ENCODE data around the gene SELENOT. TPM values are rescaled to one million over a fixed set of nuclear protein-coding genes. Genes with fewer than 3 reads are reported as not detected.
"Not testable (repeated sequence)": the region's sequence is repeated elsewhere in the genome, so short reads cannot be mapped to it uniquely, and the experiment has no call there.

SELENOT gene
- total RNA-seq, 2 donors from 2014 or later = 85.2 to 104 TPM

DNA sequence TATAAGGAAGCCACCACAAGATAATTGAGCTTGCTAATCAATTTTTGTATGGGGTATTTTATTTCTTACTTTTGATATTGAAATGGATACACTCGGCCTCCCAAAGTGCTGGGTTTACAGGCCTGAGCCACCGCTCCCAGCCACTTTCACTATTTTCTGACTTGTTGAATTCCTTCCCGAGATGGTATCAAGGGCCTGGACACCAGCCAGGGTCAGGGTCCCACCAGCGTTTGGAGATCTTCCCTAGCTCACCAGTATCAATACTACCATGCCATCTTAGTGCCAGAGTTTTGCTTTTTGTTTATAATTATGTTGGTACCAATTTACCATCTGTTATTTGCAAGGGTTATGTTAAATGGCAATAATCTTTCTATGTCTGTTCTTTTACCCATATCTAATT, 5.5 kb upstream of the SELENOT start:
- H3K4me3 Mint-ChIP-seq = no peak overlapping the region
- DNase-seq (no peak), ATAC-seq (no peak)
- no peaks in the 10 kb centered on the region for H3K36me3 Mint-ChIP-seq (ENCODE audit: low read depth)
- H3K4me1 Mint-ChIP-seq = peaks cover 20% of the 10 kb centered on the region
- no peaks in the 10 kb centered on the region for H3K9me3 ChIP-seq (ENCODE audit: control insufficient read depth, low read length, poor library complexity, severe bottlenecking)
- H3K27me3 Mint-ChIP-seq = no peaks in the 10 kb centered on the region
- no peak overlapping the region for H3K27ac Mint-ChIP-seq

DNA sequence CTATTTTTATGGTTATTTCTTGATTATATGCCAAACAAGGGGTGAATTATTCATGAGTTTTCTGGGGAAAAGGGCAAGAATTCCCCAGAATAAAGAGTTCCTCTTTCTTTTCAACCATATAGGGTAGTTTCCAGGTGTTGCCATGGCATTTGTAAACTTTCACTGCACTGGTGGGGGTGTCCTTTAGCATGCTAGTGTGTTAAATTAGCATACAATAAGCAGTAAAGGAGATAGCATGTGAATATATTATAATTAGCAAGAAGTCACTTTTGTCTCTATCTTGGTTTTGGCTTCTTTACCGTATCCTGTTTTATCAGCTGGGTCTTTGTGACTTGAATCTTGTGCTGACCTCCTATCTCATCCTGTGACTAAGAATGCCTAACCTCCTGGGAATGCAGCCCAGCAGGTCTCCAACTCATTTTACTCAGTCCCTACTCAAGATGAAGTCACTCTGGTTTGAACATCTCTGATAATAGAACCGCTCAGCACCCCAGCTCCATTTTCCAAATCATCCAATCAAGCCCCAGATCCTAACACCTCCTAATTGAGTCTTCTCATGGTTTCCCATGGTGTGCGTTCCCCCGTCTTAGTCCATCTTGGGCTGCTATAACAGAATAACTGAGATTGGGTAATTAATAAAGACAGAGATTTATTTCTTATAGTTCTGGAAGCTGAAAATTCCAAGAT, 3.4 kb upstream of the SELENOT start:
- peaks cover 4% of the 10 kb centered on the region for H3K36me3 Mint-ChIP-seq (ENCODE audit: low read depth)
- no peak for DNase-seq
- ATAC-seq = no peak
- no peak overlapping the region for H3K4me3 Mint-ChIP-seq
- H3K27me3 Mint-ChIP-seq = no peaks in the 10 kb centered on the region
- H3K27ac Mint-ChIP-seq = no peak overlapping the region
- no peaks in the 10 kb centered on the region for H3K9me3 ChIP-seq (ENCODE audit: control insufficient read depth, low read length, poor library complexity, severe bottlenecking)
- H3K4me1 Mint-ChIP-seq = peaks cover 30% of the 10 kb centered on the region

DNA sequence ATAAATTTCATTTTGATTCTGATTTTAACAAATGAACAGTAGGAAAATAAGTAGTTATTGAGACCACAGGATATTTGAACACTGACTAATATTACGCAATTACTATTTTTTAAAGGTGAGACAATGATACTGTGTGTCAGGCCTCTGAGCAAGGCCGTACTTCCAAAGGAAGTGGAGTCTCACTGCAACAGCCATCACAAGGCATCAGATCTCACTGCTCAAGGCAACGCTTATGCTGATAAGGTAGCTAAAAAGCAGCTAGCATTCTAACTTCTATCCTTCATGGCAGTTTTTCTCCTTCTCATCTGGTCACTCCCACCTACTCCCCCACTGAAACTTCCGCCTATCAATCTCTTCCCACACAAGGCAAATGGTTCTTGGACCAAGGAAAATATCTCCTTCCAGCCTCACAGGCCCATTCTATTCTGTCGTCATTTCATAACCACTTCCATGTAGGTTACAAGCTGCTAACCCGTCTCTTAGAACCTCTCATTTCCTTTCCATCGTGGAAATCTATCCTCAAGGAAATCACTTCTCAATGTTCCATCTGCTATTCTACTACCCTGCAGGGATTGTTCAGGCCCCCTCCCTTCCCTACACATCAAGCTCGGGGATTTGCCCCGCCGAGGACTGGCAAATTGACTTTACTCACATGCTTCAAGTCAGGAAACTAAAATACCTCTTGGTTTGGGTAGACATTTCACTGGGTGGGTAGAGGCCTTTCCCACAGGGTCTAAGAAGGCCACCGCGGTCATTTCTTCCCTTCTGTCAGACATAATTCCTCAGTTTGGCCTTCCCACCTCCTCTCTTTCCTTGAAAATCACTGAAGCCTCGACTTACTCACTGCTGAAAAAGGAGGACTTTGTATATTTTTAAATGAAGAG, 2.2 kb upstream of the SELENOT start:
- Mint-ChIP-seq H3K4me1 (peaks cover 34% of the 10 kb centered on the region), H3K4me3 (peak overlapping the region; percentile 31)
- H3K27ac Mint-ChIP-seq; H3K9me3 ChIP-seq (ENCODE audit: control insufficient read depth, low read length, poor library complexity, severe bottlenecking); H3K36me3 Mint-ChIP-seq (ENCODE audit: low read depth); DNase-seq; H3K27me3 Mint-ChIP-seq; ATAC-seq: not testable (repeated sequence)

DNA sequence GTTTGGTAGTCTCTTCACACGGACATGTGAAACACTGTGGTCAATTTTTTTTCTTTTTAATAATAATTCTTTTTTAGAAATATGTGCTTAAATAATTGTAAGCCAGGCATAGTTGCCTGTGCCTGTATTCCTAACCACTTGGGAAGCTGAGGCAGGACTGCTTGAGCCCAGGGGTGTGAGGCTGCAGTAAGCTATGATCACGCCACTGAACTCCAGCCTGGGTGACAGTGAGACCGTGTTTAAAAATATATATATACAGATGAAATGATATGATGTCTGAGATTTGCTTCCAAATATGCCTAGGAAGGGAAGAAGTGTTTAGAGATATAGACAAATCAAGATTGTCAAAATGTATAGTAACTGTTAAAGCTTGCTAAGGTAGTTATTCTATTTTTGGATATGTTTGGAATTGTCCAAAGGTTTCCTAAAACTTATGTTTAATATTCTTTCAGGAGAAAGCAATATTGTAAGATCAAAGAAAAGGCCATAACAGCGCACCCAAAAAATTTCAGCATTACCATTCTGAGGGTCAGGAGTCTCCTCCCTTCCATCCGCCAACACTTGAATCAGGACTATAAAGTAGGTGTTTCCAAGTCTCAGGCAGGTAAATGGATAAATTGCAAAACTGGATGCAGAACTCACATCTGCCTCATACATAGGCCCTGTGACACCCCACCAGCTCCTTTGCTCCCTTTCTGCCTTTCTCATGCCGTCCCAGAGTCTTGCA, 532 bp upstream of the SELENOT start:
- Mint-ChIP-seq H3K27ac (peak overlapping the region; percentile 100), H3K36me3 (ENCODE audit: low read depth) (peaks cover 4% of the 10 kb centered on the region), H3K4me1 (peaks cover 48% of the 10 kb centered on the region), H3K4me3 (peak overlapping the region; percentile 98), H3K27me3 (no peaks in the 10 kb centered on the region)
- DNase-seq (no peak), ATAC-seq (no peak)
- no peaks in the 10 kb centered on the region for H3K9me3 ChIP-seq (ENCODE audit: control insufficient read depth, low read length, poor library complexity, severe bottlenecking)

DNA sequence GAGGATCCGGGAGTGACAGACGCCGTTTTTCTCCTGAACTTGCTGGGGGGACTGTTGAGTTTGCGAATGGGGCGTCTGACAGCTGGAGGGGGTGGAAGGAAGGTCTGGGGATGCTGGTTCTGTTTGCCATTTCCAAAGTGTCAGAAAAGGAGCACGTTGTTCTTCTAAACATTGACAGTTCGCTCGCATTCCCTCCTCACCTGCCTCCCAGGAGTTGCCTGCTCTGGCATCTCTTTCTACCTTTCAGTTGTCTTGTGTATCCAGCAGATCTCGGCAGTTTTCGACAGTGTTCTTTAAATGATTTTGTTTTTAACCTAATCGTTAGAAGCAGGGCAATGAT, 829 bp downstream of the SELENOT start:
- ATAC-seq (no peak), DNase-seq (no peak)
- H3K27ac Mint-ChIP-seq = peak overlapping the region; percentile 100
- peaks cover 7% of the 10 kb centered on the region for H3K36me3 Mint-ChIP-seq (ENCODE audit: low read depth)
- H3K9me3 ChIP-seq (ENCODE audit: control insufficient read depth, low read length, poor library complexity, severe bottlenecking) = no peaks in the 10 kb centered on the region
- H3K4me3 Mint-ChIP-seq = peak overlapping the region; percentile 98
- no peaks in the 10 kb centered on the region for H3K27me3 Mint-ChIP-seq
- peaks cover 59% of the 10 kb centered on the region for H3K4me1 Mint-ChIP-seq

DNA sequence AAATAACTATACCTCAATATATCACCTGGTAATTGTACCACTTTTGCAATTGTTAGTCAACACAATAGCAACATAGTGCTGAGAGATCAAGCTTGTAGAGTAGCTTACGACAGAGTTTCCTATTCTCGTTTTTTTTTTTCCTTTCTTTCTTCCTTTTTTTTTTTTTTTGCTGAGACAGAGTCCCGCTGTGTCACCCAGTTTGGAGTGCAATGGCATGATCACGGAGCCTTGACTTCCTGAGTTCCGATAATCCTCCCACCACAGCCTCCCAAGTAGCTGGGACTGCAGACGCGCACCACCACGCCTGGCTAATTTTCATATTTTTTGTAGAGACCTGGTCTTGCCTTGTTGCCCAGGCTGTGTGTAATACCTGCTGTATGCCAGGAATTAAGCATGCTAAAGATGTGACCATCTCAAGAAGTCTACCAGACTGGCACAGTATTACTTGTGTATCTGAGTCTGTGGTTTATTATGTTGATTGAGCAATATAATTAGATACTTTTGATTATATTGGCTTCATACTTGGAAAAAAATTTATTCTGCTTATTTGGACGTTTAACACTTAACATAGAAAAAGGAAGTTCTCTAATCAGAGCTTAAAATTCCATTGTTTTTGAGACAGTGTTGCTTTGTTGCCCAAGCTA, 3.0 kb downstream of the SELENOT start:
- peak overlapping the region; percentile 86 for H3K4me3 Mint-ChIP-seq
- no peak for DNase-seq
- no peaks in the 10 kb centered on the region for H3K27me3 Mint-ChIP-seq
- H3K36me3 Mint-ChIP-seq (ENCODE audit: low read depth) = peaks cover 7% of the 10 kb centered on the region
- H3K9me3 ChIP-seq (ENCODE audit: control insufficient read depth, low read length, poor library complexity, severe bottlenecking) = no peaks in the 10 kb centered on the region
- peaks cover 65% of the 10 kb centered on the region for H3K4me1 Mint-ChIP-seq
- peak overlapping the region; percentile 89 for H3K27ac Mint-ChIP-seq
- no peak for ATAC-seq

DNA sequence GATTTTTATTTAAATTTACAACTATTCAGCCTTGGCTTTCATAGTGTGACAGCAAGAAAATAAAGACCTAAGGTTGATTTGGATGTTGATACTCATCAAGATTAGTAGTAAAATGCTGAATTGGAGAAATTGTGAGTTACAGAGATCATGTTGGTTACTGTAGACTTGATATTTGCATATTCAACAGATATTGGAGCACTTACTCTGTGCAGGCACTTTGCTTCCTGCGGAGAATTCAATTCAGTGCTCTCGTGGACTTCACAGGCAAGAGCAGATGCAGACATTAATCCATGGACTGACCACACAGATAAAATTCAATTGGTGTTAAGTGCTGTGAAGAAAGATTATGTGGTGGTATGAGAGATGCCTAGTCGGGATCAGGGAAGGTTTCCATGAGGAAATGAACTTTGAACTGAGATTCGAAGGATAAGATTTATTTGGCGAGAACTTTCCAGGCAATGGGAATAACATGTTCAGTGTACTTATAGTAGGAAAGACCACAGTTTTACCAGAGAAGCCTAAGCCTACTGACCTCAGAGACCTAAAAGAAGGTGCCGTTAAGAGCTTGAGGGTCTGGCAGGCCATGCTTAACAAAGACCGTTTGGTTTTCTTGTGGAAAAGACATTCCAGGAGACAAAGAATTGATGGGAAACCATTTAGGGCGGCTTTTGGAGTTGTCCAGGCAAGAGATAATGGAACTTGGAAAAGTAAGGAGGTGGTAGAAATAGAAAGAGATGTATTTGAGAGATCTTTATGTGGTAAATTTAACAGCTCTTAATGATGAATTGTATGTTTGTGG, 4.3 kb downstream of the SELENOT start:
- Mint-ChIP-seq H3K27ac (peak overlapping the region; percentile 89), H3K4me3 (peak overlapping the region; percentile 71), H3K4me1 (peaks cover 58% of the 10 kb centered on the region), H3K36me3 (ENCODE audit: low read depth) (peaks cover 7% of the 10 kb centered on the region), H3K27me3 (no peaks in the 10 kb centered on the region)
- no peaks in the 10 kb centered on the region for H3K9me3 ChIP-seq (ENCODE audit: control insufficient read depth, low read length, poor library complexity, severe bottlenecking)
- ATAC-seq (no peak), DNase-seq (no peak)

DNA sequence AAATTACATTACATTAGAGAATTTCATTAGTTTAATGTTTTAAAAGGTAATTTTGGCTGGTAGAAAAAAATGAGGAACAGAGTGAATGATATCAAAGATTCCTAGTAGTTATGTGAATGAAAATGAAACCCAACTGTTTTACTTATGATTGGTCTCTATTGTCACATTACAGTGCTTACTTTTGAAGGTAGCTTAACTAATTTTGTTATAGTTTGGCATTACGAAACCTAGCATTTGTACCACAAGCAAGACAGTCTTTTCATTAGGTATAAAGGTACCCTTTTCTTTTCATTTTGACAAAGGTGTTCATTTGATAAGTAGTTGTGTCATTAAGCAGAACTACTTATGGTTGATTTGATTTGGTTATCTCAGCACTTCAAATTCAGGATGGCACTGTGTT, 6.9 kb downstream of the SELENOT start:
- Mint-ChIP-seq H3K36me3 (ENCODE audit: low read depth) (peaks cover 3% of the 10 kb centered on the region), H3K4me3 (no peak overlapping the region), H3K27ac (peak overlapping the region; percentile 77), H3K27me3 (no peaks in the 10 kb centered on the region), H3K4me1 (peaks cover 68% of the 10 kb centered on the region)
- no peak for ATAC-seq
- H3K9me3 ChIP-seq (ENCODE audit: control insufficient read depth, low read length, poor library complexity, severe bottlenecking) = no peaks in the 10 kb centered on the region
- DNase-seq = no peak

DNA sequence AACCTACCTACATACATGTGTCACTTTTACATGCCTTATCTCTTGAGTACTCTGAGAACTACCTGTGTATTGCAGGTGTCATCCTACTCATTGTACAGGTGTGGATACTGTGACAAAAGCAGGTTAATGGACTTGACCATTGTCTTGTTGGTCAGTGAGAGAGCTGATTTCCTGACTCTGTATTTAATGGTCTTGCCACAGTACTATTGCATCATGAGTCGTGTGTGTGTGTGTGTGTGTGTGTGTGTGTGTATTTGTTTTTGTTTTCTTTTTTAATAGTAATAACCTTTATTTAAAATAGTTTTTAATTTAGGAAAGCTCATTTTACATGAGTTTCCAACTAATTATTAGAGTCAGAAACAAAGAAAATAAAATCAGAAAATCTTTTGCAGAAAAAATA, 7.7 kb downstream of the SELENOT start:
- no peak for ATAC-seq
- no peaks in the 10 kb centered on the region for H3K27me3 Mint-ChIP-seq
- no peak overlapping the region for H3K4me3 Mint-ChIP-seq

DNA sequence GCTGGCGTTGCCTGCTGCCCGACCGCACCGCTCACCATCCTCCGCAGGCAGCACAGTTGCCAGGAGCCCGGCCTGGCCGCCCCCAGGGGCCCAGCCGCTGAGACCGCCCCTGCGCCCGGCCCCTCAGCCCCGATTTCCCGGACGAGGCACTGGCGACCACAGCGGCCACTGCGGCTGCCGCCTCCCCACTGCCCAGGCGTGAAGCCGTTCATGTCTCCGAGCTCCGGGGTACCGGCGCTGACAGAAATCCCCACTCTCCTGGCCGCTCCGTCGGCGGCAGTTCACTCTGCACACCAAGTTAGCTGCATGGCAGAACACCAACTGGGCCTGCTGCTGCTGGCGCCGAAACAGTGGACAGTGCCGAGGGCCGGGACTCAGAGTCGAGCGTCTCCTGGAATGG, 8.5 kb downstream of the SELENOT start:
- Mint-ChIP-seq H3K36me3 (ENCODE audit: low read depth) (peaks cover 3% of the 10 kb centered on the region), H3K27me3 (no peaks in the 10 kb centered on the region), H3K4me1 (peaks cover 57% of the 10 kb centered on the region), H3K4me3 (no peak overlapping the region), H3K27ac (no peak overlapping the region)
- ATAC-seq (no peak), DNase-seq (no peak)
- H3K9me3 ChIP-seq (ENCODE audit: control insufficient read depth, low read length, poor library complexity, severe bottlenecking) = no peaks in the 10 kb centered on the region

More for the DNA sequence above, 7.7 kb downstream of the SELENOT start:
- Mint-ChIP-seq H3K36me3 (ENCODE audit: low read depth) (peaks cover 3% of the 10 kb centered on the region), H3K4me1 (peaks cover 64% of the 10 kb centered on the region), H3K27ac (peak overlapping the region; percentile 77)
- H3K9me3 ChIP-seq (ENCODE audit: control insufficient read depth, low read length, poor library complexity, severe bottlenecking) = no peaks in the 10 kb centered on the region
- DNase-seq = no peak

DNA sequence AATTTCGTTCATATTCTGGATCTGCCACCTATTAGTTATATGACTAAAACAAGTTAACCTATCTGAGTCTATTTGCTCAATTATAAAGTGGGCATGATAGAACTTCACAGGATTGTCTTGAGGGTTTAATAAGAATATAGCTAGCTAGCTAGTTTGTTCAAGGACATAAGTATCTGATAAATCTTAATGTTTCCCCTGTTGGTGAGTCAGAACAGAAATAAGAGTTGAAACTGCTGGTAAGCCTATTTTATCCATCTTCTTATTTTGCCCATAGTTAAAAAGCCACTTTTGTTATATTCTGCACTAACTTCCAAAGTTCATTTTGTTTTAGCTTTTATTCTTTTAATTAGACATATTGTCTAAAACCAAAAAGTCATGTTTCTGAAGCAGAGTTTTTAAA, 9.4 kb downstream of the SELENOT start:
- Mint-ChIP-seq H3K4me1 (peaks cover 54% of the 10 kb centered on the region), H3K27me3 (no peaks in the 10 kb centered on the region), H3K36me3 (ENCODE audit: low read depth) (peaks cover 3% of the 10 kb centered on the region), H3K27ac (peak overlapping the region; percentile 79), H3K4me3 (no peak overlapping the region)
- no peaks in the 10 kb centered on the region for H3K9me3 ChIP-seq (ENCODE audit: control insufficient read depth, low read length, poor library complexity, severe bottlenecking)
- DNase-seq (no peak), ATAC-seq (no peak)

DNA sequence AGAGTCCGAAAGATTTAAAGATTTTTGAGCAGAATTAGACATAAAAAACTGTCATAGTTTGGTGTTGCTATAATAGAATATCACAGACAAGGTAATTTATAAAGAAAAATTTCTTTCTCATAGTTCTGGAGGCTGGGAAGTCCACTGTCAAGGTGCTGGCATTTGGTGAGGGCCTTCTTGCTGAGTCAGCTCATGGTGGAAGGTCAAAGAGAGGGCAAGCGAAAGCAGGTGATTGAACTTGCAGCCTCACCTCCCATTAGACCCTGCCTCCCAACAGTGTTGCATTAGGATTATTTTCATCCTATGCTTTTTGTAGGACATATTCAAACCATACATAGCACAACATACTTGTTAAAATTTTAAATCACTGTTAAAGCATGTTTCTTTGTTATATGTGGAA, 9.9 kb downstream of the SELENOT start:
- ATAC-seq (no peak), DNase-seq (no peak)
- Mint-ChIP-seq H3K27ac (peak overlapping the region; percentile 79), H3K27me3 (no peaks in the 10 kb centered on the region), H3K36me3 (ENCODE audit: low read depth) (no peaks in the 10 kb centered on the region), H3K4me3 (no peak overlapping the region), H3K4me1 (peaks cover 49% of the 10 kb centered on the region)
- H3K9me3 ChIP-seq (ENCODE audit: control insufficient read depth, low read length, poor library complexity, severe bottlenecking) = no peaks in the 10 kb centered on the region
